ENCODE measurements around the gene GJD3. TPM values are rescaled to one million over a fixed set of nuclear protein-coding genes. Genes with fewer than 3 reads are reported as not detected.

Gene GJD3
- total and polyA plus RNA-seq, 2 experiments from 2014 or later: 1.4 TPM; not detected in 1

GRCh38 chr17:40364906-40365305, 369 bp upstream of the GJD3 start:
- Histone ChIP-seq H3K4me3 (peak overlapping the region; percentile 59; the same call in 1 of the 2 replicates), H3K36me3 (ENCODE audit: insufficient read depth) (no peaks in the 10 kb centered on the region), H3K9me2 (ENCODE audit: insufficient read depth) (no peaks in the 10 kb centered on the region), H3K27ac (ENCODE audit: low read depth) (no peak overlapping the region), H3K27me3 (ENCODE audit: insufficient read depth) (peaks cover 43% of the 10 kb centered on the region), H3K79me2 (replicated peaks; ENCODE audit: insufficient read depth) (no peaks in the 10 kb centered on the region), H3K4me2 (peak overlapping the region; percentile 88), H2AFZ (peak overlapping the region; percentile 92; the same call in 1 of the 2 replicates), H4K20me1 (replicated peaks; ENCODE audit: insufficient read depth) (no peaks in the 10 kb centered on the region), H3K4me1 (ENCODE audit: insufficient read depth) (peaks cover 22% of the 10 kb centered on the region), H3F3A (replicated peaks; ENCODE audit: low read depth) (peaks cover 8% of the 10 kb centered on the region; the same call in 1 of the 2 replicates)
- ATAC-seq (no peak), DNase-seq (ENCODE audit: low spot score) (no peak)
- H3K27ac Mint-ChIP-seq: no peak overlapping the region
- H3K4me3 Mint-ChIP-seq: peak overlapping the region; percentile 81; the same call in 2 of the 3 replicates
- peaks cover 40% of the 10 kb centered on the region for H3K4me1 Mint-ChIP-seq
- H3K36me3 Mint-ChIP-seq (ENCODE audit: low read depth): no peaks in the 10 kb centered on the region
- H3K27me3 Mint-ChIP-seq (ENCODE audit: insufficient read depth, low read depth, poor library complexity): peaks cover 47% of the 10 kb centered on the region
- no peaks in the 10 kb centered on the region; the same call in 2 of the 3 replicates for H3K9me3 Mint-ChIP-seq
- no peak for TF ChIP-seq ETS1 (IDR thresholded peaks at IDR 0.05)
- TF ChIP-seq CREB1 (CRISPR knock-in tag; IDR thresholded peaks at IDR 0.05; ENCODE audit: low read depth): no peak
- no peak for TF ChIP-seq CTCF (conservative IDR thresholded peaks at IDR 0.05; ENCODE audit: low read depth in 2 of 2)
- TF ChIP-seq EZH2 (IDR thresholded peaks at IDR 0.05; ENCODE audit: low read depth, unreplicated experiment): no peak
- TF ChIP-seq JUNB (IDR thresholded peaks at IDR 0.05; ENCODE audit: unreplicated experiment): no peak
- no peak for TF ChIP-seq ZNF462 (CRISPR knock-in tag; IDR thresholded peaks at IDR 0.05)
- TF ChIP-seq REST (IDR thresholded peaks at IDR 0.05; ENCODE audit: unreplicated experiment): no peak

Measured in GM23338 (cell line).